ENCODE data around the gene YTHDC2. TPM values are rescaled to one million over a fixed set of nuclear protein-coding genes. Genes with fewer than 3 reads are reported as not detected.

Gene YTHDC2
- total RNA-seq, result 38.0 and 41.8 TPM in 2 replicates

GRCh38 chr5:113513384-113514288, at the start of gene YTHDC2:
YTHDC2 (plus strand) TSS chr5:113513694; CDS start chr5:113513896, 202 bp downstream.

DNA sequence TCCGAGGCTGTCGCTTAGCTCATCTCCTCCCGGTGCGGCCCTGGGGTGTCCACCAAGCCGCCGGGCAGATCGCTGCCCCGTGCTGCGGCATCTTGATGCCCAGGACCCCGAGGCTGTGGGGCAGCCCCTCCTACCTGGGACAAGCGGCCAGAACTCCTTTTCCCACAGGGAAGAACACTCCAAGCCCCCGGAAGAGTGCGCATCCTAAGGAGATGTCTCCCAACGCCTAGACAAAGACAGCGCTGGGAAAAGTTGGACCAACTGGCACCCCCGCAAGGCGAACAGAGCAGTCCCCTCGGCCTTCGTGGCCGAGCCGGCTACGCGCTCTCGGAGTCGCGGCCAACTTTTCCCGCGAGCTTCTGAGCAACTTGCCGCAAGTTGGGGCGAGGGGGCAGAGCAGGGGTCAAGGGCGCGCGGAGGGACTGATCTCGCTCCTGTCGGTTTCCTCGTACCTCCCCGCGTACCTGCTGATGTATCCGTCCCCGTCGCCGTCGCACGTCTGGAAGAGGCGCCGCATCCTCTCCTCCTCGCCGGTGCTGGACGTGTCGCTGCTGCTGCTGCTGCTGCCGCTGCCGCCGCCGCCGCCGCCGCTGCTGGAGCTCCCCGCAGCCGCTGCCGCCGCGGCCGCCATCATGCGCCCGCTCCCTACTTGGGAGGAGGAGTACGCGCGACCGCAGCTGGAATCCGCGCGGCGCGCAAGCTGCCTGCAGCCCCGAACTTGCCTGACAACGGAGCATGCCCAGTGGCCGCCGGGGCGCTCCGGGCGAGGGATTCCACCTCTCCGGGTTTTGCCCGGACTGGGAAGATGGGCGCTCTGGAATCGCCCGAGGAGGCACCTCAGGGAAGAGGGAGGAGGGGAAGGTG, 25.5 kb upstream of the YTHDC2 start, which contains the start of gene MCC:
Gene MCC, minus strand, starts transcription at position 673 of the 864 bp plus-strand sequence.

Other genes with a start within 250 kb of the YTHDC2 start
- not detected in 2 replicates for gene TSSK1B, start 78.7 kb upstream of the YTHDC2 start, total RNA-seq
- 11.9 and 17.3 TPM in 2 replicates for gene MCC, start 25.2 kb upstream of the YTHDC2 start, total RNA-seq

All from dermis lymphatic vessel endothelial cell (primary cell).